ENCODE measurements around the gene PHKA2.

The PHKA2 gene

DNA sequence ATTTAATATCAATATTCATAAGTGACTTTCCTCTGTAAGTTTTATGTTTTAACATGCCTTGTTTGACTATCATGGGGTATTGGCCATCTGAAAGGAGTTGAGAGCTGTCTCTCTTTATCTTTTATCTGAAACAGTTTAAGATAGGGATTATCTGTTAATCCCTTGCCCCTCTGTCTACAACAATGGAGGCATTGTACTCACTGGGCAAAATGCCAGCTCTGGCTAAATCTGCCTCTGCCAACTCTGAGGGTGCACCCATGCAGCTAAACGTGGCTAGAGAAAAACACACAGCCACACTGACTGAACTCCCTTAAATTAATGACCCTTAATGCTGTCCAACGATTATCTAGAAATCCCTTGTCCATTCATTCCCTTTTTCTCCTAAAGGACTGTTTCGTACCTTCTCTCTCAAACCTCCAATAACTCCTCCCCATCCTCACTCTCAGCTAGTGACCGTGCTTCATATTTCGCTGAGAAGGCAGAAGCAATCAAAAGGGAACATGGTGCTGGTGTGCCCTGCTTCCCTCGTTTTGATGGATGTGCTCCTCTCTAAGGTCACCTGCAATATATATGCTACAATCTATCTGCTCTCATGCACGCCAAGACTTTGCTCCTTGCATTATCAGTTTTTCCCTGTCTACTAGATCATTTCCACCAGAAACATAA lies 10.3 kb downstream of the PHKA2 start:
- Histone ChIP-seq H3K36me3 (ENCODE audit: control insufficient read depth, insufficient read depth, low read length) (no peaks in the 10 kb centered on the region), H3K4me1 (ENCODE audit: control insufficient read depth, insufficient read depth, low read length, poor library complexity, severe bottlenecking) (peaks cover 4% of the 10 kb centered on the region), H3K9me3 (ENCODE audit: control insufficient read depth, low read length) (no peaks in the 10 kb centered on the region), H3K4me3 (ENCODE audit: extremely low read depth, insufficient read depth, low read length, poor library complexity, severe bottlenecking) (no peak overlapping the region), H3K27ac (ENCODE audit: low read depth, low read length, severe bottlenecking) (no peak overlapping the region)
- 93 to 97% methylated on average over 2 to 7 of the region's 7 CpGs for WGBS, 2 experiments (ENCODE audit: insufficient coverage in 2 of 2)

DNA sequence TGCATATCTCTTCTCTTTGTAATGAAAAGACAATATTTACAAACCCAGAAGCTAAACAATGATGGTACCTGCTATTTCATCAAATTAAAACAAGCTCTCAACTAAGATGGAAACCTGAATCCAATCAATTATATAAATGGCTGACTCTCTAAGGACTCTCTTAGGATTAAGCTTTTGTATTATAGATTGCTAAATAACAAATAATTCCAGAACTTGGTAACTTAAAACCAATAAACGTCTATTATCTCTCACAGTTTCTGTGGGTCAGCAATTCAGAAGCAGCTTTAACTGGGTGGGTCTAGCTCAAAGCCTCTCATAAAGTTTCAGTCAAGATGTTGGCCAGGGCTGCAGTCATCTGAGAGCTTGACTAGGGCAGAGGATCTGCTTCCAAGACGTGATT lies 12.4 kb downstream of the PHKA2 start:
- peaks cover 4% of the 10 kb centered on the region for H3K4me1 ChIP-seq (ENCODE audit: control insufficient read depth, insufficient read depth, low read length, poor library complexity, severe bottlenecking)
- H3K4me3 ChIP-seq (ENCODE audit: extremely low read depth, insufficient read depth, low read length, poor library complexity, severe bottlenecking): no peak overlapping the region
- no CpG with 5 or more reads among the region's 2 CpGs for WGBS, 2 experiments (ENCODE audit: insufficient coverage in 2 of 2)
- no peaks in the 10 kb centered on the region for H3K9me3 ChIP-seq (ENCODE audit: control insufficient read depth, low read length)
- H3K27ac ChIP-seq (ENCODE audit: low read depth, low read length, severe bottlenecking): no peak overlapping the region
- H3K36me3 ChIP-seq (ENCODE audit: control insufficient read depth, insufficient read depth, low read length): no peaks in the 10 kb centered on the region

DNA sequence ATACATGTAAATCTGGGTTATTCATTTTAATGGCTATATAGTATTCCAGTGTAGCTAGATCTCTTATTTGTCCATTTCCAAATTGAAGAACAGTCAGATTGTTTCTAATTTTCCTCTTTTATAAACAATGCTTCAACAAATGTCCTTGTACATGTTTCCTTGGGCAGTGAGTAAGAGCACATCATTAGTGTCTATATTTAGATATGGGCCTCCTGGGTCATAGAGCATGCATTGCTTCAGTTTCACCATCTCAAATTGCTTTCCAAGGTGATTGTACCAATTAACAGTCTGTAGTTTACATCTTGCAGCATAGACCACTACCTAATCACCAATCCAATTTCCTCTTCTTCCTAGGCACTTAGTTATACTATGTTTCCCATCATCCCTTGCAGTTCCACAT lies 13.4 kb downstream of the PHKA2 start:
- no peak overlapping the region for H3K4me3 ChIP-seq (ENCODE audit: extremely low read depth, insufficient read depth, low read length, poor library complexity, severe bottlenecking)
- peaks cover 4% of the 10 kb centered on the region for H3K4me1 ChIP-seq (ENCODE audit: control insufficient read depth, insufficient read depth, low read length, poor library complexity, severe bottlenecking)
- no peaks in the 10 kb centered on the region for H3K9me3 ChIP-seq (ENCODE audit: control insufficient read depth, low read length)
- no peak overlapping the region for H3K27ac ChIP-seq (ENCODE audit: low read depth, low read length, severe bottlenecking)
- H3K36me3 ChIP-seq (ENCODE audit: control insufficient read depth, insufficient read depth, low read length): no peaks in the 10 kb centered on the region

DNA sequence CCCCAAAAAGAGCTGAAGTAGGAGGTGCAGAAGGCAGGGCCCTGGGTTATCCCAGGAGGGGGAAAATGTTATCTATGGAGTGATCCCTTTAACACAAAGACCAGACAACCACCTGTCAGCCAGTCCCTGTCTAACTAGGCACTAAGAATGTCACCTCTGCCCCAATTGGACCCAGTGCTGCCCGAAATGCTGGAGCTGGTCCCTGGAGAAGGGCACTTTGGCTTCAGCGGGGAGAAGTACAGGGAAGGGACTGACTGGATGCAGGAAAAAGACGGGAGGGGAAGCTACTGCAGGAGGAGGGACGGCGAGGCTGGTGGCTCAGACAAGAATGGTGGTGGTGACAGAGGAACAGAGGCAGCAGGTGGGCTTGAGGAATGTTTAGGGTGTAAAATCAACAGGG lies 17.3 kb downstream of the PHKA2 start:
- H3K4me3 ChIP-seq (ENCODE audit: extremely low read depth, insufficient read depth, low read length, poor library complexity, severe bottlenecking): no peak overlapping the region
- H3K36me3 ChIP-seq (ENCODE audit: control insufficient read depth, insufficient read depth, low read length): no peaks in the 10 kb centered on the region
- 90% methylated on average over 4 of the region's 5 CpGs; no CpG with 5 or more reads in 1 of the 2 experiments for WGBS, 2 experiments (ENCODE audit: insufficient coverage in 2 of 2)
- no peaks in the 10 kb centered on the region for H3K4me1 ChIP-seq (ENCODE audit: control insufficient read depth, insufficient read depth, low read length, poor library complexity, severe bottlenecking)
- H3K27ac ChIP-seq (ENCODE audit: low read depth, low read length, severe bottlenecking): no peak overlapping the region
- no peaks in the 10 kb centered on the region for H3K9me3 ChIP-seq (ENCODE audit: control insufficient read depth, low read length)

DNA sequence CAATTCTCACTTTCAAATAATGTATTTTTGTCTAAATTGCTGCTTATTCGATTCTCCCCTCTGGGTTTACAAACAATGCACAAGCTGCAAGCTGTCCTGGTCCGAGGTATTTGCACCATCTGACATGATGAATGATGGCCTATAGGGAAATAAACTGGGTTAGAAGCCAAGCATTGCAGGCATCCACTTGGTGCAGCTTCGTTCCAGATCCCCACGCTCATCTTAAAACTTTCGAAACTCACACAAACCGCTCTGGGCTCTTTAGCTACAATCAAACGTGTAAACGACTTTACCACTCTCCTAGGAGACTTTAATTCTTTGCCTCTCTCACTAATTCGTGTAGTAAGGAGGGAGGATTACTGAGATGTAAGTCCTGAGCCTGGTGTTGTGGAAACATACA lies 19.0 kb downstream of the PHKA2 start:
- no CpG with 5 or more reads among the region's 9 CpGs for WGBS, 2 experiments (ENCODE audit: insufficient coverage in 2 of 2)
- H3K27ac ChIP-seq (ENCODE audit: low read depth, low read length, severe bottlenecking): no peak overlapping the region
- no peaks in the 10 kb centered on the region for H3K9me3 ChIP-seq (ENCODE audit: control insufficient read depth, low read length)
- H3K4me3 ChIP-seq (ENCODE audit: extremely low read depth, insufficient read depth, low read length, poor library complexity, severe bottlenecking): no peak overlapping the region
- H3K36me3 ChIP-seq (ENCODE audit: control insufficient read depth, insufficient read depth, low read length): no peaks in the 10 kb centered on the region
- H3K4me1 ChIP-seq (ENCODE audit: control insufficient read depth, insufficient read depth, low read length, poor library complexity, severe bottlenecking): no peaks in the 10 kb centered on the region

DNA sequence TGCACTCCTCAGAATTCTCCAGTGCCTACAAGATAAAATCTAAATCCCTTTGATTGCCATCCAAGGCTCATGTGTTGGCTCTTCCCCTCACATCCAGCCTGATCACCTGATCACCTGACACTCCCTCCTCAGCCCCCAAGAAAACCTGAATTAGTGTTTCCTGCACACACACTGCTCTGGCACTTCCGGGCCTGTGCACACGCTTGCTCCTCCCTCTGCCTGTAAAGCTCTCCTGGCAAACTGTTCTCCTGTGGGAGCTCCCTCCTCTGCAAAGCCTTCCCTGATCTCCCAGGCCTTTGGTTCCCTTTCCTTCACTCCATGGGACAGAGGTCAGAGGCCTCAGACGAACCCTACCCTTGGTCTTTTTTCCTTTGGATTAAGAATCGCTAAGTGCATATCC lies 19.9 kb downstream of the PHKA2 start:
- Histone ChIP-seq H3K27ac (ENCODE audit: low read depth, low read length, severe bottlenecking) (no peak overlapping the region), H3K4me3 (ENCODE audit: extremely low read depth, insufficient read depth, low read length, poor library complexity, severe bottlenecking) (no peak overlapping the region), H3K4me1 (ENCODE audit: control insufficient read depth, insufficient read depth, low read length, poor library complexity, severe bottlenecking) (no peaks in the 10 kb centered on the region), H3K9me3 (ENCODE audit: control insufficient read depth, low read length) (no peaks in the 10 kb centered on the region), H3K36me3 (ENCODE audit: control insufficient read depth, insufficient read depth, low read length) (no peaks in the 10 kb centered on the region)
- WGBS, 2 experiments (ENCODE audit: insufficient coverage in 2 of 2): 50 to 80% methylated on average over 1 of the region's 4 CpGs

DNA sequence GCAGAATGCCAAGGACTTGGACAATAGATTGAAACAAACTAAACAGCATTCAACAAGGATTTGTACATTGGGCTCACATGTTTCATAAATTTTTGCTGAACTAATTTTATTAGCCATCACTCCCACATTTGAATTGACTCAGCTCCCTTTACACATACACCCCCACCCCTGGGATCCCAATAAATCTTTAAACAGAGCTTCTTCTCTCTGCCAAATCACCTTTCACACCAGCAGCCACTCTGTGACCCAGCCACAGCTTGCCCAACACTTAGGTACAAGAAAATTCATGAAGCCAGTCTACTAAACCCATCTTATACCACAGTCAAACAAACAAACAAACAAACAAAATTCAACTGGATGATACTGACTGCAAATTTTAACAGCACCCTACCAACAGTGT lies 21.6 kb downstream of the PHKA2 start:
- H3K4me1 ChIP-seq (ENCODE audit: control insufficient read depth, insufficient read depth, low read length, poor library complexity, severe bottlenecking): no peaks in the 10 kb centered on the region
- H3K36me3 ChIP-seq (ENCODE audit: control insufficient read depth, insufficient read depth, low read length): no peaks in the 10 kb centered on the region
- no peak overlapping the region for H3K4me3 ChIP-seq (ENCODE audit: extremely low read depth, insufficient read depth, low read length, poor library complexity, severe bottlenecking)
- no peaks in the 10 kb centered on the region for H3K9me3 ChIP-seq (ENCODE audit: control insufficient read depth, low read length)
- no peak overlapping the region for H3K27ac ChIP-seq (ENCODE audit: low read depth, low read length, severe bottlenecking)

DNA sequence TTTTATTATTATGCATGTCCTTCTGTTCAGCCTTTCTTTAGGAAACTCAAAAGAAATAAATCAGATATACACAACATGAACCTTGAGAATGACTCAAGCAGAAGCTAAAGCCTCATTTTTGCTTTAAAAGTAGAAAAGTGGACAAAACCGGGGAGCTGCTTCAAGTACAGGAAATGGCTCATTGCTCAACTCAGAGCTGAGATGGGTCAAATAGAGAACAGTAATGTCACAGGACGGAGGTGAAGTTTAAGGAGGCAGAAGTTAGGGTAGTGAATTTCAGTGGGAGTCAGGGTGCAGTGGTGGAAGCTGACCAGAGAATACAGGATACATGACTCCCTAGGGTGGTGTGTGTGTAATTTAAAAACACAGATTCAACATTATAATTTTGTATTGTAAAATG lies 22.2 kb downstream of the PHKA2 start:
- Histone ChIP-seq H3K36me3 (ENCODE audit: control insufficient read depth, insufficient read depth, low read length) (no peaks in the 10 kb centered on the region), H3K4me1 (ENCODE audit: control insufficient read depth, insufficient read depth, low read length, poor library complexity, severe bottlenecking) (no peaks in the 10 kb centered on the region), H3K27ac (ENCODE audit: low read depth, low read length, severe bottlenecking) (no peak overlapping the region), H3K9me3 (ENCODE audit: control insufficient read depth, low read length) (no peaks in the 10 kb centered on the region), H3K4me3 (ENCODE audit: extremely low read depth, insufficient read depth, low read length, poor library complexity, severe bottlenecking) (no peak overlapping the region)
- WGBS, 2 experiments (ENCODE audit: insufficient coverage in 2 of 2): no CpG with 5 or more reads among the region's 2 CpGs

DNA sequence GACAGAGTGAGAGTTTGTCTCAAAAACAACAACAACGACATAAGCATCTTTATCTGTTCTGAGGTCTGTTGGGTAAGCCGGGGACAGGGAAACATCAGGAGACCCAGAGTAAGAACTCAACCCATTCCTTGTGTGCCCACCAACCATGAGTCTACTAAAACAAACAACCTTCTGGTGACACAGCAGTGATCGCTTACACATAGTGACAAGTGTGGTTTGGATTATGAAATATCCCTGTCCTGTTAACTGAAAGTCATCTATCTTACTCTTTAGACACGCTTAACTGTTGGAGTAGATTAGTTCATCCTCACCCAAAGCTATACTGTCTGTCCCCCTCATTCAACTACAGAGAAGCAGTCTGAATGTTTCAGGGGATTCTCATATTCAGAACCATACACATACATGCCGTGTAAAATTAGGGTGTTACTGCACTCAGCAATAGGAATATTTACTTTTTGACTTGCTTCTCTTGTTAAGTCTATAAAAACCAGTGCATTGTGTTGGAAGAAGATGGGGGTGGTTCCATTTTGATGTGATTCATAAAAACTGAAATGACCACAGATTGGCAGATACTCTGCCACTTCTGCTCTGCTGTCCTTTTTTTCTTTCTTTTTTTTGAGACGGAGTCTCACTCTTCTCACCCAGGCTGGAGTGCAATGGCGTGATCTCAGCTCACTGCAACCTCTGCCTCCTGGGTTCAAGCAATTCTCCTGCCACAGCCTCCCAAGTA lies 27.4 kb downstream of the PHKA2 start:
- no peaks in the 10 kb centered on the region for H3K36me3 ChIP-seq (ENCODE audit: control insufficient read depth, insufficient read depth, low read length)
- H3K4me3 ChIP-seq (ENCODE audit: extremely low read depth, insufficient read depth, low read length, poor library complexity, severe bottlenecking): no peak overlapping the region
- 83% methylated on average over 2 of the region's 7 CpGs; no CpG with 5 or more reads in 1 of the 2 experiments for WGBS, 2 experiments (ENCODE audit: insufficient coverage in 2 of 2)
- no peaks in the 10 kb centered on the region for H3K9me3 ChIP-seq (ENCODE audit: control insufficient read depth, low read length)
- H3K4me1 ChIP-seq (ENCODE audit: control insufficient read depth, insufficient read depth, low read length, poor library complexity, severe bottlenecking): no peaks in the 10 kb centered on the region
- no peak overlapping the region for H3K27ac ChIP-seq (ENCODE audit: low read depth, low read length, severe bottlenecking)

DNA sequence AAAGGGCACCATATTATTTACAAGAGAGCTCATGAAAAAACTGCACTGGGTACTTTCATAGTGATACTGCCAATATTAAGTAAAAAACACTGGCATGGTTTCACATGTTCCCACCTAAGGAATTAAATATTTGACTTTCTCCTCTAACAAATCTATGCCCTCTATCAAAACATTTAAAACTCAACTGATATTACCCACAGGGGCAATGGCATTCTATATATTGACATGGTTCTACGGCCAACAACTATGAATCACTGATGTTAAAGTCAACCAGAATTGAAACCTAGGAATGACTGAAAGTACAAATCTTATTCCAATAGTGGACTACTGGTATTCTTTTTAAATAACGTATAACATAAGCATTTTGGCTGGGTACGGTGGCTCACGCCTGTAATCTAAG lies 28.2 kb downstream of the PHKA2 start:
- H3K27ac ChIP-seq (ENCODE audit: low read depth, low read length, severe bottlenecking): no peak overlapping the region
- H3K4me3 ChIP-seq (ENCODE audit: extremely low read depth, insufficient read depth, low read length, poor library complexity, severe bottlenecking): no peak overlapping the region
- H3K4me1 ChIP-seq (ENCODE audit: control insufficient read depth, insufficient read depth, low read length, poor library complexity, severe bottlenecking): no peaks in the 10 kb centered on the region
- H3K9me3 ChIP-seq (ENCODE audit: control insufficient read depth, low read length): no peaks in the 10 kb centered on the region
- no peaks in the 10 kb centered on the region for H3K36me3 ChIP-seq (ENCODE audit: control insufficient read depth, insufficient read depth, low read length)
- WGBS, 2 experiments (ENCODE audit: insufficient coverage in 2 of 2): 80% methylated on average over 1 of the region's 4 CpGs; no CpG with 5 or more reads in 1 of the 2 experiments

DNA sequence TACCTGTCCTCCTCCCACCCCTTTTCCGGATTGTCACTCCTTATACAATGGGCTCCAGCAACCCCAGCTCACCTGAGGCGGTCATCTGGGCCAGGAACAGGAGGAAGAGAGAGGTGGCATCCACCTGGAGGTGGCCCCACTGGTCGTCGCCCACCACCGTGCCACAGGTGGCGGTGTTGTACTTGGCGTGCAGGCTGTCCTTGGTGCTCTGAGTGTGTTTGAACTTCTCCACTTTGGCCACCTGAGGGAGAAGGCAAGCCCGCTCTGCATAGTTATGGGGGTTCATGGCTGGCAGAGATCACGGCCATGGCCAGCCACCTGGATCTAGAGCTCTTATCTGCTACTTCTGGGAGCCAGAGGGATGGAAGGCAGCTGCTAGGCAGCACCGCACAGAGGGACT lies 32.9 kb downstream of the PHKA2 start:
- Histone ChIP-seq H3K9me3 (ENCODE audit: control insufficient read depth, low read length) (no peaks in the 10 kb centered on the region), H3K4me1 (ENCODE audit: control insufficient read depth, insufficient read depth, low read length, poor library complexity, severe bottlenecking) (peaks cover 3% of the 10 kb centered on the region), H3K36me3 (ENCODE audit: control insufficient read depth, insufficient read depth, low read length) (no peaks in the 10 kb centered on the region), H3K27ac (ENCODE audit: low read depth, low read length, severe bottlenecking) (no peak overlapping the region), H3K4me3 (ENCODE audit: extremely low read depth, insufficient read depth, low read length, poor library complexity, severe bottlenecking) (no peak overlapping the region)
- 100% methylated on average over 1 of the region's 10 CpGs for WGBS, 2 experiments (ENCODE audit: insufficient coverage in 2 of 2)

Measured in mesodermal cell (in vitro differentiated cells).